ENCODE results near the gene LCT.
A peak's percentile ranks its signal among the peaks of the same experiment; 100 is the strongest.

The LCT gene

DNA sequence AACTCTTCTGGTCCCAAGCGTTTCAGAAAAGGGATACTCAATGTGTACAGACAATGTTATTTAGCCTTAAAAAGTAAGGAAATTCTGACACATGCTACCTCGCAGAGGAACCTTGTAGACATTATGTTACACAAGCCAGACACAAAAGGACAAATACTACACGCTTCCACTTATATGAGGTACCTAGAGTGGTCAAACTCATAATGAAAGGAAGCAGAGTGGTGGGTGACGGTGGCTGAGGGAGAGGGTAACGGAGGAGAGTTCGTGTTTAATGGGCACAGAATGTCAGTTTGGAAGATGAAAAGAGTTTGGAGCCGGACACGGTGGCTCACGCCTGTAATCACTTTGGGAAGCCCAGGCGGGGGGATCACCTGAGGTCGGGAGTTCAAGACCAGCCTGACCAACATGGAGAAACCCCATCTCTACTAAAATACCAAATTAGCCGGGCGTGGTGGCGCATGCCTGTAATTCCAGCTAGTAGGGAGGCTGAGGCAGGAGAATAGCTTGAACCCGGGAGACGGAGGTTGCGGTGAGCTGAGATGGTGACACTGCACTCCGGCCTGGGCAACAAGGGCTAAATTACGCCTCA, 37.9 kb upstream of the LCT start:
- Histone ChIP-seq H3K4me3 (ENCODE audit: low read depth, low read length) (peak overlapping the region; percentile 82), H3K4me1 (ENCODE audit: control insufficient read depth, insufficient read depth, low read length) (peaks cover 4% of the 10 kb centered on the region; the same call in 1 of the 2 replicates), H3K36me3 (ENCODE audit: control insufficient read depth in 2 of 2, insufficient read depth in 1 of 2, low read length in 2 of 2) (peaks cover 19 to 50% of the 10 kb centered on the region in 2 experiments), H3K9me3 (ENCODE audit: control insufficient read depth, insufficient read depth, low read depth, low read length) (no peaks in the 10 kb centered on the region), H3K27ac (ENCODE audit: extremely low read depth, low read depth, low read length) (no peak overlapping the region)
- ChIA-PET POLR2A (interaction anchor here (0.6 to 1.8 kb wide), 3 partner anchors 10 to 856 kb away, joined by 3 to 7 read pairs (median 4); no protein-coding TSS in a partner anchor), CTCF (interaction anchor here (0.6 kb wide), 1 partner anchor 60 kb away, joined by 3 read pairs; no protein-coding TSS in a partner anchor)
- TF ChIP-seq ZIC2 (tag by site-specific recombination; IDR thresholded peaks at IDR 0.05) (no peak), ZNF560 (tag by site-specific recombination; IDR thresholded peaks at IDR 0.05; ENCODE audit: borderline replicate concordance) (no peak)

DNA sequence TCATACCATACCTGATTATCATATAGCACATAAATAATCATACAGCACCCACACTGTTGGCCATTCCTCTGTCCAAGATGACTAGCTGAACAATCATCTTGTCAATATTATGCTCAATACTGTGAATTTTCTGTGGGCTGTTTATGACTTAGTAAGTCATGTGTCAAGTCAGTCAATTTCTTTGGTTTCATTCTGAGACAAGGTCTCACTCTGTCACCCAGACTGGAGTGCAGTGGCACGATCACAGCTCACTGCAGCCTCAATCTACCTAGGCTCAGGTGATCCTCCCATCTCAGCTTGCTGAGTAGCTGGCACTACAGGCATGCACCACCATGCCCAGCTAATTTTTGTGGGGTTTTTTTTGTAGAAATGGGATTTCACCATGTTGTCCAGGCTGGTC, 33.6 kb upstream of the LCT start:
- H3K36me3 ChIP-seq (ENCODE audit: control insufficient read depth in 2 of 2, insufficient read depth in 1 of 2, low read length in 2 of 2) = peaks cover 57 to 92% of the 10 kb centered on the region in 2 experiments
- POLR2A ChIA-PET = no interaction called here

DNA sequence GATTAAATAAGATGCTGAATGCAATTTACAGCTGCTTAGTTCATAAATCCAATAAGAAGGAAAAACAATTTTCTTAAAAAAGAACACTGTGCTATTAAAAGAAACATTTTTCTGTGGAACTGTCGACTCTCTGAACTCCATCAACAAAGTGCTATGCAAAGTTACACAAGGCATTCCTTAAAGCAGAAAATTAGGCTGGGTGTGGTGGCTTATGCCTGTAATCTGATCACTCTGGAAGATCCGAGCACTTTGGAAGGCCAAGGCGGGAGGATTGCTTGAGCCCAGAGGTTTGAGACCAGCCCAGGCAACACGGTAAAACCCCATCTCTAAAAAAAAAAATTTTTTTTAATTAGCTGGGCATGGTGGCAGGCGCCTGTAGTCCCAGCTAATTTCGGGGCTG, 26.2 kb upstream of the LCT start:
- no peak overlapping the region for H3K27ac ChIP-seq (ENCODE audit: extremely low read depth, low read depth, low read length)
- no peaks in the 10 kb centered on the region for H3K9me3 ChIP-seq (ENCODE audit: control insufficient read depth, insufficient read depth, low read depth, low read length)
- no peaks in the 10 kb centered on the region for H3K4me1 ChIP-seq (ENCODE audit: control insufficient read depth, insufficient read depth, low read length)
- POLR2A ChIA-PET = interaction anchor here (2.7 kb wide), 1 partner anchor 13 kb away, joined by 7 read pairs; the partner anchor contains the start of gene MCM6
- TF ChIP-seq, protein P1, sequence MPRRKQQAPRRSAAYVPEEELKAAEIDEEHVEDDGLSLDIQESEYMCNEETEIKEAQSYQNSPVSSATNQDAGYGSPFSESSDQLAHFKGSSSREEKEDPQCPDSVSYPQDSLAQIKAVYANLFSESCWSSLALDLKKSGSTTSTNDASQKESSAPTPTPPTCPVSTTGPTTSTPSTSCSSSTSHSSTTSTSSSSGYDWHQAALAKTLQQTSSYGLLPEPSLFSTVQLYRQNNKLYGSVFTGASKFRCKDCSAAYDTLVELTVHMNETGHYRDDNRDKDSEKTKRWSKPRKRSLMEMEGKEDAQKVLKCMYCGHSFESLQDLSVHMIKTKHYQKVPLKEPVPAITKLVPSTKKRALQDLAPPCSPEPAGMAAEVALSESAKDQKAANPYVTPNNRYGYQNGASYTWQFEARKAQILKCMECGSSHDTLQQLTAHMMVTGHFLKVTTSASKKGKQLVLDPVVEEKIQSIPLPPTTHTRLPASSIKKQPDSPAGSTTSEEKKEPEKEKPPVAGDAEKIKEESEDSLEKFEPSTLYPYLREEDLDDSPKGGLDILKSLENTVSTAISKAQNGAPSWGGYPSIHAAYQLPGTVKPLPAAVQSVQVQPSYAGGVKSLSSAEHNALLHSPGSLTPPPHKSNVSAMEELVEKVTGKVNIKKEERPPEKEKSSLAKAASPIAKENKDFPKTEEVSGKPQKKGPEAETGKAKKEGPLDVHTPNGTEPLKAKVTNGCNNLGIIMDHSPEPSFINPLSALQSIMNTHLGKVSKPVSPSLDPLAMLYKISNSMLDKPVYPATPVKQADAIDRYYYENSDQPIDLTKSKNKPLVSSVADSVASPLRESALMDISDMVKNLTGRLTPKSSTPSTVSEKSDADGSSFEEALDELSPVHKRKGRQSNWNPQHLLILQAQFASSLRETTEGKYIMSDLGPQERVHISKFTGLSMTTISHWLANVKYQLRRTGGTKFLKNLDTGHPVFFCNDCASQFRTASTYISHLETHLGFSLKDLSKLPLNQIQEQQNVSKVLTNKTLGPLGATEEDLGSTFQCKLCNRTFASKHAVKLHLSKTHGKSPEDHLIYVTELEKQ (tag by site-specific recombination; IDR thresholded peaks at IDR 0.05; ENCODE audit: borderline replicate concordance) = no peak
- TF ChIP-seq ZNF426 (tag by site-specific recombination; IDR thresholded peaks at IDR 0.05) (no peak), ZNF350 (tag by site-specific recombination; IDR thresholded peaks at IDR 0.05) (no peak), ZNF501 (tag by site-specific recombination; IDR thresholded peaks at IDR 0.05) (no peak), ZXDB (tag by site-specific recombination; IDR thresholded peaks at IDR 0.05) (no peak), KLF1 (tag by site-specific recombination; IDR thresholded peaks at IDR 0.05) (no peak), YY1 (tag by site-specific recombination; IDR thresholded peaks at IDR 0.05) (no peak), YY2 (tag by site-specific recombination; IDR thresholded peaks at IDR 0.05) (no peak)
- H3K4me3 ChIP-seq (ENCODE audit: low read depth, low read length) = no peak overlapping the region
- CTCF ChIA-PET = interaction anchor here (0.6 to 0.7 kb wide), 2 partner anchors 16 to 324 kb away, joined by 3 read pairs; no protein-coding TSS in a partner anchor
- H3K36me3 ChIP-seq (ENCODE audit: control insufficient read depth in 2 of 2, insufficient read depth in 1 of 2, low read length in 2 of 2) = peaks cover 80 to 93% of the 10 kb centered on the region in 2 experiments

More for the DNA sequence above, 33.6 kb upstream of the LCT start:
- Histone ChIP-seq H3K9me3 (ENCODE audit: control insufficient read depth, insufficient read depth, low read depth, low read length) (no peaks in the 10 kb centered on the region), H3K4me3 (ENCODE audit: low read depth, low read length) (no peak overlapping the region), H3K4me1 (ENCODE audit: control insufficient read depth, insufficient read depth, low read length) (peaks cover 4% of the 10 kb centered on the region; the same call in 1 of the 2 replicates), H3K27ac (ENCODE audit: extremely low read depth, low read depth, low read length) (no peak overlapping the region)
- TF ChIP-seq, protein P2, sequence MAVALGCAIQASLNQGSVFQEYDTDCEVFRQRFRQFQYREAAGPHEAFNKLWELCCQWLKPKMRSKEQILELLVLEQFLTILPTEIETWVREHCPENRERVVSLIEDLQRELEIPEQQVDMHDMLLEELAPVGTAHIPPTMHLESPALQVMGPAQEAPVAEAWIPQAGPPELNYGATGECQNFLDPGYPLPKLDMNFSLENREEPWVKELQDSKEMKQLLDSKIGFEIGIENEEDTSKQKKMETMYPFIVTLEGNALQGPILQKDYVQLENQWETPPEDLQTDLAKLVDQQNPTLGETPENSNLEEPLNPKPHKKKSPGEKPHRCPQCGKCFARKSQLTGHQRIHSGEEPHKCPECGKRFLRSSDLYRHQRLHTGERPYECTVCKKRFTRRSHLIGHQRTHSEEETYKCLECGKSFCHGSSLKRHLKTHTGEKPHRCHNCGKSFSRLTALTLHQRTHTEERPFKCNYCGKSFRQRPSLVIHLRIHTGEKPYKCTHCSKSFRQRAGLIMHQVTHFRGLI (tag by site-specific recombination; IDR thresholded peaks at IDR 0.05) = no peak
- no peak for TF ChIP-seq ZNF610 (tag by site-specific recombination; IDR thresholded peaks at IDR 0.05; ENCODE audit: borderline replicate concordance)
- TF ChIP-seq GLIS2 (tag by site-specific recombination; IDR thresholded peaks at IDR 0.05) = no peak
- TF ChIP-seq, protein P3, sequence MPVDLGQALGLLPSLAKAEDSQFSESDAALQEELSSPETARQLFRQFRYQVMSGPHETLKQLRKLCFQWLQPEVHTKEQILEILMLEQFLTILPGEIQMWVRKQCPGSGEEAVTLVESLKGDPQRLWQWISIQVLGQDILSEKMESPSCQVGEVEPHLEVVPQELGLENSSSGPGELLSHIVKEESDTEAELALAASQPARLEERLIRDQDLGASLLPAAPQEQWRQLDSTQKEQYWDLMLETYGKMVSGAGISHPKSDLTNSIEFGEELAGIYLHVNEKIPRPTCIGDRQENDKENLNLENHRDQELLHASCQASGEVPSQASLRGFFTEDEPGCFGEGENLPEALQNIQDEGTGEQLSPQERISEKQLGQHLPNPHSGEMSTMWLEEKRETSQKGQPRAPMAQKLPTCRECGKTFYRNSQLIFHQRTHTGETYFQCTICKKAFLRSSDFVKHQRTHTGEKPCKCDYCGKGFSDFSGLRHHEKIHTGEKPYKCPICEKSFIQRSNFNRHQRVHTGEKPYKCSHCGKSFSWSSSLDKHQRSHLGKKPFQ (tag by site-specific recombination; IDR thresholded peaks at IDR 0.05) = no peak
- no peak for TF ChIP-seq ZNF169 (tag by site-specific recombination; IDR thresholded peaks at IDR 0.05)
- TF ChIP-seq ZXDB (tag by site-specific recombination; IDR thresholded peaks at IDR 0.05) = no peak
- TF ChIP-seq, protein P4, sequence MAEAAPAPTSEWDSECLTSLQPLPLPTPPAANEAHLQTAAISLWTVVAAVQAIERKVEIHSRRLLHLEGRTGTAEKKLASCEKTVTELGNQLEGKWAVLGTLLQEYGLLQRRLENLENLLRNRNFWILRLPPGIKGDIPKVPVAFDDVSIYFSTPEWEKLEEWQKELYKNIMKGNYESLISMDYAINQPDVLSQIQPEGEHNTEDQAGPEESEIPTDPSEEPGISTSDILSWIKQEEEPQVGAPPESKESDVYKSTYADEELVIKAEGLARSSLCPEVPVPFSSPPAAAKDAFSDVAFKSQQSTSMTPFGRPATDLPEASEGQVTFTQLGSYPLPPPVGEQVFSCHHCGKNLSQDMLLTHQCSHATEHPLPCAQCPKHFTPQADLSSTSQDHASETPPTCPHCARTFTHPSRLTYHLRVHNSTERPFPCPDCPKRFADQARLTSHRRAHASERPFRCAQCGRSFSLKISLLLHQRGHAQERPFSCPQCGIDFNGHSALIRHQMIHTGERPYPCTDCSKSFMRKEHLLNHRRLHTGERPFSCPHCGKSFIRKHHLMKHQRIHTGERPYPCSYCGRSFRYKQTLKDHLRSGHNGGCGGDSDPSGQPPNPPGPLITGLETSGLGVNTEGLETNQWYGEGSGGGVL (tag by site-specific recombination; IDR thresholded peaks at IDR 0.05) = no peak
- CTCF ChIA-PET = interaction anchor here (0.9 kb wide), 1 partner anchor 73 kb away, joined by 5 read pairs; no protein-coding TSS in a partner anchor
